HG02571 (cell line): ENCODE data around the gene FOXP1.

Experiments used
- ATAC-seq: cut with Tn5 transposase; IDR thresholded peaks from one replicate; pipeline ENCODE4 v1.9.1; 2021; ENCODE audit warnings: mild to moderate bottlenecking, moderate library complexity; ENCODE audit not compliant: unreplicated experiment

FOXP1 gene

GRCh38 chr3:70914862-70915261 lies 668.7 kb downstream of the FOXP1 start:
- ATAC-seq: no peak

DNA sequence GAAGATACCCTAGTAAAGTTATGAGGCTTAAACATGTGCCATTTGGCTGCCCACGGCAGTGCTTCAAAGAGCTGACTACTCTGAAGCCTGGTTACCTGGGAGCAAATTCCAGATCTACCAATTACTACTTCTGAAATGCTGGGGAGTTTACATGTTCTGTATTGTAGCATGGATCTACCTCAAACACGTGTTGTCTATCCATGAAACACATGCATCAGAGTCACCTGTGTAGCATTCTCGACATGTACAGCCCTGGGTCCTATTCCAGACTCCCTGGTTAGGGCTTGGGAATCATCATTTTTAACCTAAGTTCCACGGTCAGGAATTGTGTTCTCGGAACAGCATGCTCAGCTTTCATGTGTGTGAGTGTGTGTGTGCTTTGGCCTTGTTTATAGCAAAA lies 671.8 kb downstream of the FOXP1 start:
- ATAC-seq: no peak

DNA sequence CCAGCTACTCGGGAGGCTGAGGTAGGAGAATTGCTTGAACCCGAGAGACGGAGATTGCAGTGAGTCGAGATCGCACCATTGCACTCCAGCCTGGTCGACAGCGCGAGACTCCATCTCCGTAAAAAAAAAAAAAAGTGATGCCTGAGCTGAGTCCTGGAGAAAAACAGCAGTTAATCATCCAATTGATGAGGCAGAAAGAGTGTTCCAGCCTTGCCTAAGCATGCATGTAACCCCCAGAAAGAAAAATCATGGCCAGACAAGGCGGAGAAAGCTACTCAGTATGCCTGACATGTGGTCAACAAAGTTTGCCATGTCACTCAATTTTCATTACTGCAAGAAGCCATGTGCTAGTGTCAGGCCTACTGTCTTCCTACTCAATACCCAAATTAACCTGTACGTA lies 678.0 kb downstream of the FOXP1 start:
- ATAC-seq: no peak
